Measurements from ENCODE around the gene MCF2L. TPM values are rescaled to one million over a fixed set of nuclear protein-coding genes. Genes with fewer than 3 reads are reported as not detected.

MCF2L gene
- polyA plus RNA-seq, 1 donor (not counting 4 experiments of a cell fraction or from before 2014, with no cell fraction given) = 0.14 TPM

DNA sequence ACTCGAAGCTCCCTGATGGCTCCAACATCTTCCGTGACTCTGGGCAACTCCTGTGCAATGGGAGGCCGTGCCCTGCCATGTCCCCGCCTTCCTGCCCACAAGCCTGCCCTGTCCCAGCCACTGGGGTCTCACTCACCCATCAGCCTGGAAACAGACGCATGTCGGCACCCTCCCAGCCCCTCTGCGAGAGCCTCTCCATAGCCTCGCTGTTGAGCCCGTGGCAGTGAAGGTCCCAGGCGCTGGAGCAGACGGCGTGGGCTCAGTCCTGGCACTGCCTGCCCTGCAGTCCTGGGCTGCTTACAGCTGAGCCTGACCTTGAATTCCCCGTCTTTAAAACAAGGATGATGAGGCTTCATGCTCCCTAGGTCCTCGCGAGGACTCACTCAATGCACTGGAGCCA, 37.0 kb downstream of the MCF2L start:
- FAIRE-seq = no peak
- Histone ChIP-seq H3K36me3 (ENCODE audit: control insufficient read depth in 2 of 2, extremely low read depth in 1 of 2, insufficient read depth in 2 of 2, low read length in 2 of 2) (no peaks in the 10 kb centered on the region), H3K27ac (ENCODE audit: control insufficient read depth, insufficient read depth, low read length) (no peak overlapping the region), H3K27me3 (ENCODE audit: control insufficient read depth, extremely low read depth, insufficient read depth, low read length) (peaks cover 33% of the 10 kb centered on the region), H3K9ac (ENCODE audit: control insufficient read depth, extremely low read depth, insufficient read depth, low read length) (no peak overlapping the region), H2AFZ (ENCODE audit: control insufficient read depth, low read length) (no peak overlapping the region), H3K79me2 (ENCODE audit: control insufficient read depth, insufficient read depth, low read length) (no peaks in the 10 kb centered on the region), H3K9me3 (ENCODE audit: control insufficient read depth, low read depth, low read length) (no peaks in the 10 kb centered on the region), H3K4me2 (ENCODE audit: control insufficient read depth, extremely low read depth, insufficient read depth, low read depth, low read length) (no peak overlapping the region), H3K9me1 (ENCODE audit: control insufficient read depth, extremely low read depth, insufficient read depth, low read length) (no peaks in the 10 kb centered on the region), H3K4me3 (ENCODE audit: control insufficient read depth in 2 of 3, extremely low read depth in 1 of 3, insufficient read depth in 2 of 3, low read depth in 1 of 3, low read length in 3 of 3) (no peak overlapping the region), H4K20me1 (ENCODE audit: control insufficient read depth, extremely low read depth, insufficient read depth, low read length) (no peaks in the 10 kb centered on the region), H3K4me1 (ENCODE audit: control insufficient read depth, extremely low read depth, insufficient read depth, low read length) (no peaks in the 10 kb centered on the region)
- no peak for TF ChIP-seq EZH2 (IDR thresholded peaks at IDR 0.05; ENCODE audit: low read length)
- TF ChIP-seq, protein P1, sequence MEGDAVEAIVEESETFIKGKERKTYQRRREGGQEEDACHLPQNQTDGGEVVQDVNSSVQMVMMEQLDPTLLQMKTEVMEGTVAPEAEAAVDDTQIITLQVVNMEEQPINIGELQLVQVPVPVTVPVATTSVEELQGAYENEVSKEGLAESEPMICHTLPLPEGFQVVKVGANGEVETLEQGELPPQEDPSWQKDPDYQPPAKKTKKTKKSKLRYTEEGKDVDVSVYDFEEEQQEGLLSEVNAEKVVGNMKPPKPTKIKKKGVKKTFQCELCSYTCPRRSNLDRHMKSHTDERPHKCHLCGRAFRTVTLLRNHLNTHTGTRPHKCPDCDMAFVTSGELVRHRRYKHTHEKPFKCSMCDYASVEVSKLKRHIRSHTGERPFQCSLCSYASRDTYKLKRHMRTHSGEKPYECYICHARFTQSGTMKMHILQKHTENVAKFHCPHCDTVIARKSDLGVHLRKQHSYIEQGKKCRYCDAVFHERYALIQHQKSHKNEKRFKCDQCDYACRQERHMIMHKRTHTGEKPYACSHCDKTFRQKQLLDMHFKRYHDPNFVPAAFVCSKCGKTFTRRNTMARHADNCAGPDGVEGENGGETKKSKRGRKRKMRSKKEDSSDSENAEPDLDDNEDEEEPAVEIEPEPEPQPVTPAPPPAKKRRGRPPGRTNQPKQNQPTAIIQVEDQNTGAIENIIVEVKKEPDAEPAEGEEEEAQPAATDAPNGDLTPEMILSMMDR (optimal IDR thresholded peaks at IDR 0.05 in 1 of 3, IDR thresholded peaks at IDR 0.05 in 1 of 3, conservative IDR thresholded peaks at IDR 0.05 in 1 of 3; ENCODE audit: extremely low read depth in 1 of 3, insufficient read depth in 2 of 3, low read length in 3 of 3) = no peak
- DNase-seq (ENCODE audit: low read depth, low spot score) = no peak
- dilution Hi-C loops (cut with MboI; ENCODE audit: extremely low pct_ligation_motif_present, low sequenced_read_pairs) = no loop called here

DNA sequence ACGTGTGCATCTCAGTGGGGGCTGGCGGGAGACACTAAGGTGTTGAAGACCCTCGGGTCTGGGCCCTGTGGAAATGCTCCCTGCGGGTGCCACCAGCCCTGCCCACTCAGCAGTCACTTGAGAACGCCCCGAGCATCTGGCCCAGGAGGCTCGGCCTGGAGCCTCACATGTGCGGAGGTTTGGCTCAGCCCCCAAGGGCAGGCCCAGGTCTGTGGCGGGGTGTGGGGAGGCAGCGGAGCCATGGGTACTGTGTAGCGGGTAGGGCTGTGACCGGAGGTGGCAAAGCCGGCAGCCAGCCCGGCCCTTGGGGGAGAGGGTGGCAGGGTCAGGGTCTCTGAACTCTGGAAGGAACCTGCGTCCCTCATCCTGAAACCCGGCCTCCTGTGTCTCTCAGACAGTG, 37.6 kb downstream of the MCF2L start:
- H3K4me2 ChIP-seq (ENCODE audit: control insufficient read depth, extremely low read depth, insufficient read depth, low read depth, low read length) = no peak overlapping the region
- H3K9me3 ChIP-seq (ENCODE audit: control insufficient read depth, low read depth, low read length) = no peaks in the 10 kb centered on the region
- no peaks in the 10 kb centered on the region for H3K4me1 ChIP-seq (ENCODE audit: control insufficient read depth, extremely low read depth, insufficient read depth, low read length)
- no peak overlapping the region for H3K9ac ChIP-seq (ENCODE audit: control insufficient read depth, extremely low read depth, insufficient read depth, low read length)
- peaks cover 26% of the 10 kb centered on the region for H3K27me3 ChIP-seq (ENCODE audit: control insufficient read depth, extremely low read depth, insufficient read depth, low read length)
- no peaks in the 10 kb centered on the region for H3K9me1 ChIP-seq (ENCODE audit: control insufficient read depth, extremely low read depth, insufficient read depth, low read length)
- no peaks in the 10 kb centered on the region for H3K79me2 ChIP-seq (ENCODE audit: control insufficient read depth, insufficient read depth, low read length)
- no peak for DNase-seq (ENCODE audit: low read depth, low spot score)
- FAIRE-seq = no peak
- no peak overlapping the region for H3K27ac ChIP-seq (ENCODE audit: control insufficient read depth, insufficient read depth, low read length)
- H2AFZ ChIP-seq (ENCODE audit: control insufficient read depth, low read length) = no peak overlapping the region
- H3K36me3 ChIP-seq (ENCODE audit: control insufficient read depth in 2 of 2, extremely low read depth in 1 of 2, insufficient read depth in 2 of 2, low read length in 2 of 2) = no peaks in the 10 kb centered on the region
- no peaks in the 10 kb centered on the region for H4K20me1 ChIP-seq (ENCODE audit: control insufficient read depth, extremely low read depth, insufficient read depth, low read length)
- dilution Hi-C loops (cut with MboI; ENCODE audit: extremely low pct_ligation_motif_present, low sequenced_read_pairs) = no loop called here
- no peak overlapping the region for H3K4me3 ChIP-seq (ENCODE audit: control insufficient read depth in 2 of 3, extremely low read depth in 1 of 3, insufficient read depth in 2 of 3, low read depth in 1 of 3, low read length in 3 of 3)
- TF ChIP-seq EZH2 (IDR thresholded peaks at IDR 0.05; ENCODE audit: low read length) = no peak
- TF ChIP-seq, protein P1 (optimal IDR thresholded peaks at IDR 0.05 in 1 of 3, IDR thresholded peaks at IDR 0.05 in 1 of 3, conservative IDR thresholded peaks at IDR 0.05 in 1 of 3; ENCODE audit: extremely low read depth in 1 of 3, insufficient read depth in 2 of 3, low read length in 3 of 3) = no peak

Data from keratinocyte (primary cell).